Measurements from ENCODE around the gene RIN1. TPM values are rescaled to one million over a fixed set of nuclear protein-coding genes. Genes with fewer than 3 reads are reported as not detected.
A peak's percentile ranks its signal among the peaks of the same experiment; 100 is the strongest.

RIN1 gene
- total and polyA plus RNA-seq, 2 experiments from 2014 or later, result 6.2 to 9.5 TPM

GRCh38 chr11:66293352-66293751 is 42.9 kb downstream of the RIN1 start:
- H4K20me1 ChIP-seq (ENCODE audit: insufficient read depth, poor library complexity, severe bottlenecking), result no peaks in the 10 kb centered on the region
- H3K9me2 ChIP-seq (replicated peaks; ENCODE audit: insufficient read depth), result no peaks in the 10 kb centered on the region
- no peak overlapping the region for H3K4me3 ChIP-seq
- H3K27me3 ChIP-seq, result peaks cover 30% of the 10 kb centered on the region
- H3K79me2 ChIP-seq, result peaks cover 2% of the 10 kb centered on the region
- H3K36me3 ChIP-seq (replicated peaks; ENCODE audit: insufficient read depth, low read depth), result no peaks in the 10 kb centered on the region
- TF ChIP-seq EZH2 (IDR thresholded peaks at IDR 0.05; ENCODE audit: borderline replicate concordance) (no peak), CTCF (IDR thresholded peaks at IDR 0.05; ENCODE audit: poor library complexity) (no peak), EZH2phosphoT487 (IDR thresholded peaks at IDR 0.05; ENCODE audit: low read depth, severe bottlenecking, unreplicated experiment) (no peak)
- H3K4me2 ChIP-seq, result no peak overlapping the region
- DNase-seq (ENCODE audit: low spot score), result no peak
- H3K9me3 ChIP-seq (ENCODE audit: low read depth), result no peaks in the 10 kb centered on the region
- H3K4me1 ChIP-seq (ENCODE audit: insufficient read depth), result peaks cover 7% of the 10 kb centered on the region
- no peak overlapping the region for H2AFZ ChIP-seq
- WGBS (ENCODE audit: low lambda C conversion rate, missing lambda C conversion rate), result 84% methylated on average over 4 of the region's 4 CpGs
- no peak overlapping the region for H3K27ac ChIP-seq

GRCh38 chr11:66292543-66293332 is 43.5 kb downstream of the RIN1 start:
- Histone ChIP-seq H3K27ac (no peak overlapping the region), H3K9me3 (ENCODE audit: low read depth) (no peaks in the 10 kb centered on the region), H3K27me3 (peaks cover 30% of the 10 kb centered on the region), H3K9me2 (replicated peaks; ENCODE audit: insufficient read depth) (no peaks in the 10 kb centered on the region), H3K4me3 (no peak overlapping the region), H3K4me2 (peak overlapping the region; percentile 92), H3K79me2 (peaks cover 8% of the 10 kb centered on the region), H3K4me1 (ENCODE audit: insufficient read depth) (peaks cover 13% of the 10 kb centered on the region), H4K20me1 (ENCODE audit: insufficient read depth, poor library complexity, severe bottlenecking) (no peaks in the 10 kb centered on the region), H2AFZ (no peak overlapping the region), H3K36me3 (replicated peaks; ENCODE audit: insufficient read depth, low read depth) (no peaks in the 10 kb centered on the region)
- WGBS (ENCODE audit: low lambda C conversion rate, missing lambda C conversion rate), result 80% methylated on average over 17 of the region's 17 CpGs
- no peak for DNase-seq (ENCODE audit: low spot score)
- TF ChIP-seq CTCF (IDR thresholded peaks at IDR 0.05; ENCODE audit: poor library complexity) (no peak), EZH2 (IDR thresholded peaks at IDR 0.05; ENCODE audit: borderline replicate concordance) (no peak), EZH2phosphoT487 (IDR thresholded peaks at IDR 0.05; ENCODE audit: low read depth, severe bottlenecking, unreplicated experiment) (no peak)

GRCh38 chr11:66291706-66292542 is 44.3 kb downstream of the RIN1 start, which contains the start of gene TMEM151A:
TMEM151A (plus strand) TSS chr11:66291894; CDS start chr11:66292014, 120 bp downstream.
- no peak within 1 kb of the TSS for H2AFZ ChIP-seq
- H3K79me2 ChIP-seq, result peaks cover 16% of the 10 kb centered on the region
- no peaks in the 10 kb centered on the region for H3K9me2 ChIP-seq (replicated peaks; ENCODE audit: insufficient read depth)
- peak within 1 kb of the TSS; percentile 3 for H3K27ac ChIP-seq
- H3K9me3 ChIP-seq (ENCODE audit: low read depth), result no peaks in the 10 kb centered on the region
- no peak within 1 kb of the TSS for H3K4me3 ChIP-seq
- peak within 1 kb of the TSS; percentile 92 for H3K4me2 ChIP-seq
- TF ChIP-seq EZH2 (IDR thresholded peaks at IDR 0.05; ENCODE audit: borderline replicate concordance) (no peak), EZH2phosphoT487 (IDR thresholded peaks at IDR 0.05; ENCODE audit: low read depth, severe bottlenecking, unreplicated experiment) (peak; percentile 55)
- no peaks in the 10 kb centered on the region for H3K36me3 ChIP-seq (replicated peaks; ENCODE audit: insufficient read depth, low read depth)
- H3K27me3 ChIP-seq, result peaks cover 30% of the 10 kb centered on the region
- no peaks in the 10 kb centered on the region for H4K20me1 ChIP-seq (ENCODE audit: insufficient read depth, poor library complexity, severe bottlenecking)
- peak; percentile 63 for DNase-seq (ENCODE audit: low spot score)
- H3K4me1 ChIP-seq (ENCODE audit: insufficient read depth), result peaks cover 15% of the 10 kb centered on the region
- 5% methylated on average over 56 of the region's 95 CpGs for WGBS (ENCODE audit: low lambda C conversion rate, missing lambda C conversion rate)

All from hepatocyte (in vitro differentiated cells).